ENCODE measurements around the gene FEV.

- TF ChIP-seq POLR2AphosphoS5 (IDR thresholded peaks at IDR 0.05), result no peak
- TF ChIP-seq CTCF (IDR thresholded peaks at IDR 0.05 in 8 of 11, conservative IDR thresholded peaks at IDR 0.05 in 3 of 11), result no peak
- no peak for TF ChIP-seq POLR2A (IDR thresholded peaks at IDR 0.05)
Measured at GRCh38 chr2:219025637-219026585, 40.9 kb upstream of the FEV start.
